Measurements from ENCODE around the gene FMO2. TPM values are rescaled to one million over a fixed set of nuclear protein-coding genes. Genes with fewer than 3 reads are reported as not detected.
A peak's percentile ranks its signal among the peaks of the same experiment; 100 is the strongest.

Gene FMO2
- 10 to 100 TPM in 1 of 2 donors, 1 to 10 TPM in 1; 9.2 to 18.9 TPM for total RNA-seq

- DNase-seq (peak in 1 of 4 donors; percentile 8), ATAC-seq (no peak)
- no peak within 1 kb of the TSS for H3K4me3 ChIP-seq
- no peaks in the 10 kb centered on the region for H3K27me3 ChIP-seq
- 57 to 64% methylated on average over 6 of the region's 6 CpGs for WGBS, 2 donors
- H3K36me3 ChIP-seq (replicated peaks in 1 of 2; ENCODE audit: insufficient read depth in 1 of 2, low read depth in 2 of 2): no peaks in the 10 kb centered on the region
- H3K4me1 ChIP-seq: peaks cover 14% of the 10 kb centered on the region
- H3K27ac ChIP-seq: peak within 1 kb of the TSS in 1 of 4 donors; percentile 5
- no peak for TF ChIP-seq POLR2A (IDR thresholded peaks at IDR 0.05)
- no peak for TF ChIP-seq CTCF (IDR thresholded peaks at IDR 0.05)
- intact Hi-C loops (cut with DNase I): no loop called here
- H3K9me3 ChIP-seq: no peaks in the 10 kb centered on the region
Measured at GRCh38 chr1:171185091-171185490, at the start of gene FMO2. Gene FMO2, plus strand, starts transcription at chr1:171185300. Its CDS starts 414 bp downstream, at chr1:171185714.

- H3K4me1 ChIP-seq: peaks cover 10% of the 10 kb centered on the region
- WGBS, 2 donors: 28 to 29% methylated on average over 2 of the region's 2 CpGs
- no peaks in the 10 kb centered on the region for H3K9me3 ChIP-seq
- H3K36me3 ChIP-seq (replicated peaks in 1 of 2; ENCODE audit: insufficient read depth in 1 of 2, low read depth in 2 of 2): no peaks in the 10 kb centered on the region
- DNase-seq (no peak), ATAC-seq (no peak)
- no peak overlapping the region for H3K4me3 ChIP-seq
- no peaks in the 10 kb centered on the region for H3K27me3 ChIP-seq
- no peak overlapping the region for H3K27ac ChIP-seq
- intact Hi-C loops (cut with DNase I): no loop called here
- no peak for TF ChIP-seq CTCF (IDR thresholded peaks at IDR 0.05)
Measured at GRCh38 chr1:171137580-171137979, 47.5 kb upstream of the FMO2 start.

- no peak overlapping the region for H3K27ac ChIP-seq
- H3K9me3 ChIP-seq: no peaks in the 10 kb centered on the region
- no peaks in the 10 kb centered on the region for H3K36me3 ChIP-seq (replicated peaks in 1 of 2; ENCODE audit: insufficient read depth in 1 of 2, low read depth in 2 of 2)
- peaks cover 20% of the 10 kb centered on the region for H3K4me1 ChIP-seq
- intact Hi-C loops (cut with DNase I): no loop called here
- H3K4me3 ChIP-seq: no peak overlapping the region
- WGBS, 2 donors: 56 to 61% methylated on average over 2 of the region's 2 CpGs
- no peaks in the 10 kb centered on the region for H3K27me3 ChIP-seq
- no peak for TF ChIP-seq CTCF (IDR thresholded peaks at IDR 0.05)
- no peak for TF ChIP-seq POLR2A (IDR thresholded peaks at IDR 0.05)
- ATAC-seq: no peak
- no peak for DNase-seq
Measured at GRCh38 chr1:171138980-171139379, 46.1 kb upstream of the FMO2 start.

- TF ChIP-seq CTCF (IDR thresholded peaks at IDR 0.05) (no peak), POLR2A (IDR thresholded peaks at IDR 0.05) (no peak)
- no peak for DNase-seq
- no peak overlapping the region for H3K27ac ChIP-seq
- H3K4me3 ChIP-seq: no peak overlapping the region
- 92 to 95% methylated on average over 4 of the region's 4 CpGs for WGBS, 2 donors
- no peak for ATAC-seq
- peaks cover 20% of the 10 kb centered on the region for H3K4me1 ChIP-seq
- intact Hi-C loops (cut with DNase I): no loop called here
- H3K36me3 ChIP-seq (replicated peaks in 1 of 2; ENCODE audit: insufficient read depth in 1 of 2, low read depth in 2 of 2): no peaks in the 10 kb centered on the region
- H3K27me3 ChIP-seq: no peaks in the 10 kb centered on the region
- H3K9me3 ChIP-seq: no peaks in the 10 kb centered on the region
Measured at GRCh38 chr1:171139890-171140289, 45.2 kb upstream of the FMO2 start.

- DNase-seq (no peak), ATAC-seq (no peak)
- no peak overlapping the region for H3K4me3 ChIP-seq
- H3K9me3 ChIP-seq: no peaks in the 10 kb centered on the region
- H3K27ac ChIP-seq: no peak overlapping the region
- TF ChIP-seq POLR2A (IDR thresholded peaks at IDR 0.05): no peak
- no peak for TF ChIP-seq CTCF (IDR thresholded peaks at IDR 0.05)
- no peaks in the 10 kb centered on the region for H3K27me3 ChIP-seq
- intact Hi-C loops (cut with DNase I): no loop called here
- peaks cover 20% of the 10 kb centered on the region for H3K4me1 ChIP-seq
- 70 to 80% methylated on average over 5 of the region's 5 CpGs for WGBS, 2 donors
- no peaks in the 10 kb centered on the region for H3K36me3 ChIP-seq (replicated peaks in 1 of 2; ENCODE audit: insufficient read depth in 1 of 2, low read depth in 2 of 2)
Measured at GRCh38 chr1:171140401-171140800, 44.7 kb upstream of the FMO2 start.

Measured in body of pancreas (tissue), 4 donors.